Common myeloid progenitor, CD34-positive (primary cell): ENCODE results near the gene CCHCR1.
"Not testable (repeated sequence)": the region's sequence is repeated elsewhere in the genome, so short reads cannot be mapped to it uniquely, and the experiment has no call there.

Experiments
- CTCF ChIA-PET: fragments of 350-600 bp; sonication (Branson Sonifier 250); formaldehyde crosslinking; loops from one replicate; lab custom pipeline; 2021; ENCODE audit warnings: antibody characterized with exemption; lab: Charles Lee
- POLR2A ChIA-PET: fragments of 350-600 bp; sonication (Branson Sonifier 250); formaldehyde crosslinking; loops from one replicate; lab custom pipeline; 2021; ENCODE audit warnings: antibody characterized with exemption; lab: Charles Lee
- DNase-seq, 3 donors: peaks; one replicate each; pipeline versions ENCODE4 v3.0.0 to v3.0.0-alpha.2; 2013
- H3K27ac ChIP-seq, 2 experiments: 1 replicate in 1 of 2; 2 replicates in 1 of 2; pipeline ENCODE4 v1.7.0; 2013; ENCODE audit warnings: inconsistent platforms in 2 of 2, low read length in 2 of 2, mild to moderate bottlenecking in 2 of 2, low read depth in 1 of 2, moderate library complexity in 1 of 2; ENCODE audit not compliant: severe bottlenecking in 2 of 2, insufficient read depth in 1 of 2, poor library complexity in 1 of 2
- H3K27me3 ChIP-seq, 5 experiments: replicated peaks in 2 of 5; 1 replicate in 3 of 5; 2 replicates in 2 of 5; pipeline versions ENCODE4 v1.6.1 to v1.7.0; 2013; ENCODE audit warnings: low read length in 4 of 5, mild to moderate bottlenecking in 2 of 5, moderate library complexity in 2 of 5, inconsistent platforms in 1 of 5; ENCODE audit not compliant: insufficient read depth in 5 of 5, control insufficient read depth in 4 of 5
- H3K36me3 ChIP-seq, 4 experiments: 1 replicate in 2 of 4; 2 replicates in 2 of 4; pipeline versions ENCODE4 v1.6.1 to v1.7.0; 2013; ENCODE audit warnings: low read length in 3 of 4, control low read depth in 1 of 4, mild to moderate bottlenecking in 1 of 4; ENCODE audit not compliant: control insufficient read depth in 4 of 4, insufficient read depth in 4 of 4
- H3K4me1 ChIP-seq, 4 experiments: 1 replicate in 3 of 4; 2 replicates in 1 of 4; pipeline versions ENCODE4 v1.6.1 to v1.7.1; 2013; ENCODE audit warnings: low read length in 3 of 4, mild to moderate bottlenecking in 3 of 4, control low read depth in 1 of 4, inconsistent platforms in 1 of 4, moderate library complexity in 1 of 4; ENCODE audit not compliant: control insufficient read depth in 4 of 4, insufficient read depth in 4 of 4; ENCODE audit errors: control extremely low read depth in 1 of 4
- H3K4me3 ChIP-seq, 7 experiments: 1 replicate in 4 of 7; 2 replicates in 3 of 7; pipeline versions ENCODE4 v1.5.1 to v1.7.0; 2013; ENCODE audit warnings: mild to moderate bottlenecking in 7 of 7, low read length in 6 of 7, moderate library complexity in 6 of 7, inconsistent platforms in 2 of 7, low read depth in 2 of 7, control low read depth in 1 of 7; ENCODE audit not compliant: insufficient read depth in 4 of 7, control insufficient read depth in 1 of 7; ENCODE audit errors: extremely low read depth in 1 of 7
- H3K9me3 ChIP-seq, 5 experiments: 1 replicate in 4 of 5; 2 replicates in 1 of 5; pipeline versions ENCODE4 v1.6.1 to v1.7.1; 2013; ENCODE audit warnings: low read length in 4 of 5, mild to moderate bottlenecking in 2 of 5, inconsistent platforms in 1 of 5, low read depth in 1 of 5, moderate library complexity in 1 of 5; ENCODE audit not compliant: control insufficient read depth in 4 of 5, insufficient read depth in 2 of 5; ENCODE audit errors: control extremely low read depth in 1 of 5
- WGBS: methylation state at CpG from one replicate; pipeline ENCODE4 v1.1.5; 2013; ENCODE audit not compliant: insufficient coverage; 5-methylcytosine and 5-hydroxymethylcytosine counted together

Gene CCHCR1

GRCh38 chr6:31169858-31170599 lies 12.4 kb upstream of the CCHCR1 start:
- H3K4me1 ChIP-seq, H3K9me3 ChIP-seq, DNase-seq, H3K4me3 ChIP-seq, H3K27me3 ChIP-seq, H3K36me3 ChIP-seq, POLR2A ChIA-PET, H3K27ac ChIP-seq: not testable (repeated sequence)
- WGBS = 85% methylated on average over 10 of the region's 23 CpGs
- CTCF ChIA-PET = interaction anchor here (1.2 kb wide), 1 partner anchor 12 kb away, joined by 3 read pairs; the partner anchor contains the start of gene TCF19

GRCh38 chr6:31169123-31169857 lies 11.7 kb upstream of the CCHCR1 start:
- no peaks in the 10 kb centered on the region for H3K9me3 ChIP-seq
- H3K27me3 ChIP-seq = no peaks in the 10 kb centered on the region
- POLR2A ChIA-PET = no interaction called here
- H3K4me3 ChIP-seq = no peak overlapping the region
- H3K4me1 ChIP-seq = peaks cover 0 to 4% (median 0%) of the 10 kb centered on the region in 4 experiments
- WGBS = 92% methylated on average over 9 of the region's 10 CpGs
- no peak overlapping the region for H3K27ac ChIP-seq
- no peak for DNase-seq
- no peaks in the 10 kb centered on the region for H3K36me3 ChIP-seq
- CTCF ChIA-PET = interaction anchor here (1.2 kb wide), 1 partner anchor 11 kb away, joined by 3 read pairs; the partner anchor contains the start of gene TCF19

- Histone ChIP-seq H3K27me3 (no peaks in the 10 kb centered on the region), H3K9me3 (no peaks in the 10 kb centered on the region), H3K4me1 (peaks cover 0 to 4% (median 0%) of the 10 kb centered on the region in 4 experiments), H3K36me3 (no peaks in the 10 kb centered on the region), H3K27ac (no peak overlapping the region), H3K4me3 (no peak overlapping the region)
- no peak for DNase-seq
- ChIA-PET CTCF (interaction anchor here (0.8 kb wide), 1 partner anchor 9 kb away, joined by 3 read pairs; no protein-coding TSS in a partner anchor), POLR2A (no interaction called here)
- 96% methylated on average over 3 of the region's 3 CpGs for WGBS
These were observed 11.0 kb upstream of the CCHCR1 start for GRCh38 chr6:31168606-31169005.

GRCh38 chr6:31165986-31166385 lies 8.4 kb upstream of the CCHCR1 start:
- no peaks in the 10 kb centered on the region for H3K27me3 ChIP-seq
- H3K4me3 ChIP-seq = no peak overlapping the region
- no peak overlapping the region for H3K27ac ChIP-seq
- POLR2A ChIA-PET = interaction anchor here (0.5 to 0.6 kb wide), 2 partner anchors 17 to 87 kb away, joined by 3 read pairs; no protein-coding TSS in a partner anchor
- H3K9me3 ChIP-seq = no peaks in the 10 kb centered on the region
- no peaks in the 10 kb centered on the region for H3K4me1 ChIP-seq
- CTCF ChIA-PET = interaction anchor here (0.8 to 1.4 kb wide), 6 partner anchors 13 to 276 kb away, joined by 3 to 4 read pairs (median 3); no protein-coding TSS in a partner anchor
- WGBS = 94% methylated on average over 4 of the region's 5 CpGs
- DNase-seq = no peak
- peaks cover 0 to 25% (median 10%) of the 10 kb centered on the region in 4 experiments for H3K36me3 ChIP-seq

GRCh38 chr6:31165064-31165832 lies 7.6 kb upstream of the CCHCR1 start:
- 97% methylated on average over 7 of the region's 17 CpGs for WGBS
- ChIA-PET POLR2A (interaction anchor here (0.5 to 0.6 kb wide), 2 partner anchors 17 to 87 kb away, joined by 3 read pairs; no protein-coding TSS in a partner anchor), CTCF (interaction anchor here (1.0 to 1.4 kb wide), 4 partner anchors 14 to 277 kb away, joined by 3 to 4 read pairs (median 3); no protein-coding TSS in a partner anchor)
- H3K27ac ChIP-seq, H3K4me1 ChIP-seq, H3K9me3 ChIP-seq, H3K27me3 ChIP-seq, DNase-seq, H3K4me3 ChIP-seq: not testable (repeated sequence)
- H3K36me3 ChIP-seq = peaks cover 0 to 25% (median 10%) of the 10 kb centered on the region in 4 experiments

- H3K9me3 ChIP-seq, H3K27me3 ChIP-seq, H3K4me1 ChIP-seq, H3K27ac ChIP-seq, H3K4me3 ChIP-seq, POLR2A ChIA-PET, DNase-seq: not testable (repeated sequence)
- CTCF ChIA-PET = interaction anchor here (1.3 to 1.7 kb wide), 3 partner anchors 19 to 277 kb away, joined by 3 read pairs; no protein-coding TSS in a partner anchor
- H3K36me3 ChIP-seq = peaks cover 0 to 25% (median 10%) of the 10 kb centered on the region in 4 experiments
- WGBS = 100% methylated on average over 2 of the region's 9 CpGs
These were observed 7.0 kb upstream of the CCHCR1 start for GRCh38 chr6:31164475-31165063.
